Tibial artery (tissue), 4 donors: ENCODE data around the gene GAS7.

Experiments
- DNase-seq, 2 donors: peaks; one replicate each; pipeline ENCODE4 v3.0.0-alpha.2; 2019
- H3K27ac ChIP-seq, 2 donors: fragments of 200-600 bp; sonication (generic) in 1 of 2; 1 replicate in 1 of 2; 2 replicates in 1 of 2; pipeline ENCODE4 v1.5.1; 2018 to 2019; ENCODE audit warnings: mild to moderate bottlenecking in 1 of 2
- H3K27me3 ChIP-seq, 2 donors: fragments of 200-600 bp; sonication (generic) in 1 of 2; one replicate each; pipeline versions ENCODE4 v1.5.1 to v1.6.0; 2016 to 2019
- H3K36me3 ChIP-seq, 3 donors: fragments of 200-600 bp; sonication (generic) in 2 of 3; one replicate each; pipeline ENCODE4 v1.5.1; 2016 to 2019; ENCODE audit warnings: mild to moderate bottlenecking in 2 of 3
- H3K4me1 ChIP-seq, 4 donors: fragments of 200-600 bp; sonication (generic) in 2 of 4; 1 replicate in 3 of 4; 2 replicates in 1 of 4; pipeline ENCODE4 v1.5.1; 2016 to 2019
- H3K4me3 ChIP-seq, 2 donors: fragments of 200-600 bp; sonication (generic) in 1 of 2; 1 replicate in 1 of 2; 2 replicates in 1 of 2; pipeline ENCODE4 v1.5.1; 2018 to 2019; ENCODE audit warnings: mild to moderate bottlenecking in 2 of 2
- H3K9me3 ChIP-seq, 3 donors: fragments of 200-600 bp; sonication (generic) in 1 of 3; one replicate each; pipeline ENCODE4 v1.5.1; 2016 to 2019
- CTCF ChIP-seq, 2 experiments: fragments of 200-600 bp in 1 of 2; fragments of 450-650 bp in 1 of 2; IDR thresholded peaks; one replicate each; pipeline ENCODE4 v1.5.1; 2017 to 2019; ENCODE audit warnings: antibody characterized with exemption in 2 of 2, mild to moderate bottlenecking in 1 of 2, moderate library complexity in 1 of 2
- intact Hi-C: fragments of 100-400 bp; cut with DNase I; formaldehyde crosslinking; loops from one replicate; pipeline ENCODE4 v1.15.0; 2023; ENCODE audit warnings: low total_unique reads

GAS7 gene

GRCh38 chr17:10198509-10199249, at the start of gene GAS7:
TSS of gene GAS7 (minus strand) at chr17:10198606.
- H3K9me3 ChIP-seq: peaks cover 0 to 8% (median 8%) of the 10 kb centered on the region in 3 donors
- peak within 1 kb of the TSS; percentile 1 to 47 for H3K27ac ChIP-seq
- no peak for TF ChIP-seq CTCF (IDR thresholded peaks at IDR 0.05)
- H3K4me3 ChIP-seq: peak within 1 kb of the TSS; percentile 53 to 56
- intact Hi-C loops: no loop called here
- peaks cover 0 to 24% of the 10 kb centered on the region in 2 donors for H3K27me3 ChIP-seq
- peaks cover 0 to 17% (median 4%) of the 10 kb centered on the region in 4 donors for H3K4me1 ChIP-seq
- peak; percentile 76 to 84 for DNase-seq
- H3K36me3 ChIP-seq: no peaks in the 10 kb centered on the region

GRCh38 chr17:10247810-10248209, 49.4 kb upstream of the GAS7 start:
- Histone ChIP-seq H3K4me1 (no peaks in the 10 kb centered on the region), H3K36me3 (no peaks in the 10 kb centered on the region), H3K27ac (no peak overlapping the region), H3K9me3 (no peaks in the 10 kb centered on the region), H3K27me3 (no peaks in the 10 kb centered on the region), H3K4me3 (no peak overlapping the region)
- no peak for TF ChIP-seq CTCF (IDR thresholded peaks at IDR 0.05)
- DNase-seq: no peak
- intact Hi-C loops: loop anchor here (5.0 kb wide), 1 partner anchor 49 kb away; no protein-coding TSS in a partner anchor

GRCh38 chr17:10243883-10244844, 45.8 kb upstream of the GAS7 start:
- no peak overlapping the region for H3K4me3 ChIP-seq
- H3K4me1 ChIP-seq: no peaks in the 10 kb centered on the region
- DNase-seq: no peak
- H3K36me3 ChIP-seq: no peaks in the 10 kb centered on the region
- H3K27ac ChIP-seq: no peak overlapping the region
- no peak for TF ChIP-seq CTCF (IDR thresholded peaks at IDR 0.05)
- H3K9me3 ChIP-seq: no peaks in the 10 kb centered on the region
- no peaks in the 10 kb centered on the region for H3K27me3 ChIP-seq
- intact Hi-C loops: no loop called here

- H3K4me1 ChIP-seq: no peaks in the 10 kb centered on the region
- intact Hi-C loops: no loop called here
- H3K9me3 ChIP-seq: no peaks in the 10 kb centered on the region
- H3K4me3 ChIP-seq: no peak overlapping the region
- no peak overlapping the region for H3K27ac ChIP-seq
- H3K27me3 ChIP-seq: no peaks in the 10 kb centered on the region
- no peaks in the 10 kb centered on the region for H3K36me3 ChIP-seq
- TF ChIP-seq CTCF (IDR thresholded peaks at IDR 0.05): no peak
- no peak for DNase-seq
These were observed 43.4 kb upstream of the GAS7 start for GRCh38 chr17:10241781-10242180.

- Histone ChIP-seq H3K4me1 (no peaks in the 10 kb centered on the region), H3K27ac (no peak overlapping the region), H3K4me3 (no peak overlapping the region), H3K36me3 (no peaks in the 10 kb centered on the region), H3K27me3 (no peaks in the 10 kb centered on the region), H3K9me3 (no peaks in the 10 kb centered on the region)
- DNase-seq: no peak
- intact Hi-C loops: no loop called here
- no peak for TF ChIP-seq CTCF (IDR thresholded peaks at IDR 0.05)
These were observed 40.3 kb upstream of the GAS7 start for GRCh38 chr17:10238661-10239060.
